ENCODE results near the gene AHNAK2.

DNA sequence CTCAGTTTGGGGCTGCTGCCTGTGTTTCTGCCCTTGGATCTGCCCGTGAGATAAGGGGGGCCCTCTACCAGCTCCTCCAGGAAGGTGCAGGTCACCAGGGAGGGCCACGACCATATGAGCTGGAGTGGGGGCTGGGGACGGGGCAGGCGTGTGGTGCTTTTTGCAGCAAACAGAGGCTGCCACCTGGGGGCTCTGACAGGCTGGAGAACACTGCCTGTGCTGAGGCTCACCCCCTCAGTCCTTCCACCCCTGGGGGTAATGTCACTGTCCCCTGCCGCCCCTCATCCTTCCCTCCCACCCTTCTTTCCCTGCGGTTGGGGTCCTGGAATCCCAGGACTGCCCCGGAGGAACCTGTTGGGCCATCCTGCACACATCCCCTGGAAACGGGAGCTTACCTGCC, 50.3 kb downstream of the AHNAK2 start:
- TF ChIP-seq CTCF (IDR thresholded peaks at IDR 0.05) (no peak), POLR2A (IDR thresholded peaks at IDR 0.05) (no peak), POLR2AphosphoS5 (IDR thresholded peaks at IDR 0.05) (no peak)
